ENCODE results near the gene PRCC. TPM values are rescaled to one million over a fixed set of nuclear protein-coding genes. Genes with fewer than 3 reads are reported as not detected.
A peak's percentile ranks its signal among the peaks of the same experiment; 100 is the strongest.

The PRCC gene
- total and polyA plus RNA-seq, 2 of the 8 experiments (the other 6 are each of a cell fraction or from before 2014, with no cell fraction given): 95.2 to 115 TPM

- WGBS, 2 experiments (ENCODE audit: extremely low coverage in 1 of 2, insufficient coverage in 1 of 2, insufficient read length in 1 of 2, insufficient replicate concordance in 2 of 2, low coverage in 1 of 2, low lambda C conversion rate in 2 of 2, missing lambda C conversion rate in 1 of 2): 5% methylated on average over 5 of the region's 5 CpGs; no CpG with 5 or more reads in 1 of the 2 experiments
- POLR2A ChIA-PET (ENCODE audit: partially characterized antibody): interaction anchor here (0.9 to 8.8 kb wide), 11 partner anchors 9 to 73 kb away, joined by 3 to 121 read pairs (median 10); partner anchors contain the start of genes ISG20L2, METTL25B, MRPL24 and NES
- H3K18ac ChIP-seq (ENCODE audit: extremely low read depth, low read length): peak overlapping the region; percentile 61; the same call in 1 of the 2 replicates
- H3K14ac ChIP-seq (ENCODE audit: insufficient read length): no peak overlapping the region
- peaks cover 0 to 5% of the 10 kb centered on the region in 2 experiments for H4K20me1 ChIP-seq (replicated peaks in 1 of 2; ENCODE audit: control insufficient read depth in 1 of 2, insufficient read depth in 2 of 2, low read length in 2 of 2)
- H3K4ac ChIP-seq (replicated peaks; ENCODE audit: insufficient read length, low read depth, low read length): no peak overlapping the region
- H3K36me3 ChIP-seq (ENCODE audit: control insufficient read depth in 2 of 4, insufficient read depth in 4 of 4, low read length in 3 of 4): peaks cover 0 to 3% (median 0%) of the 10 kb centered on the region in 4 experiments; a peak in 1 of 8 replicates
- H3K27ac ChIP-seq (ENCODE audit: low read depth, low read length): peak overlapping the region; percentile 96; the same call in 1 of the 2 replicates
- H2BK20ac ChIP-seq (ENCODE audit: low read length): no peak overlapping the region
- H4K91ac ChIP-seq (replicated peaks; ENCODE audit: insufficient read length, low read length): peak overlapping the region; percentile 11
- H3K9me3 ChIP-seq (ENCODE audit: insufficient read depth in 2 of 2, low read depth in 1 of 2, low read length in 1 of 2): no peaks in the 10 kb centered on the region
- DNase-seq (ENCODE audit: low read depth in 1 of 2, low spot score in 2 of 2) (no peak), FAIRE-seq (no peak)
- H3K4me1 ChIP-seq (replicated peaks in 1 of 4; ENCODE audit: control insufficient read depth in 3 of 4, insufficient read depth in 4 of 4, low read length in 3 of 4): peaks cover 32 to 49% (median 37%) of the 10 kb centered on the region in 4 experiments
- no peak overlapping the region for H3K56ac ChIP-seq (replicated peaks; ENCODE audit: insufficient read length, low read depth, low read length)
- H2BK5ac ChIP-seq (ENCODE audit: low read depth, low read length): peak overlapping the region; percentile 67; the same call in 1 of the 2 replicates
- H3K23ac ChIP-seq (ENCODE audit: insufficient read length): no peak overlapping the region
- 0 out of 2 replicates have a peak overlapping the region, but pooled peaks have one; percentile 40 for H2BK15ac ChIP-seq (ENCODE audit: low read length)
- H3K23me2 ChIP-seq (ENCODE audit: low read depth, low read length): peaks cover 12% of the 10 kb centered on the region
- CTCF ChIA-PET (ENCODE audit: partially characterized antibody): interaction anchor here (0.8 to 3.2 kb wide), 4 partner anchors 21 to 110 kb away, joined by 3 to 26 read pairs (median 6); partner anchors contain the start of gene NTRK1
- H3K27me3 ChIP-seq (replicated peaks in 1 of 4; ENCODE audit: control insufficient read depth in 3 of 4, extremely low read depth in 1 of 4, insufficient read depth in 3 of 4, low read length in 3 of 4): no peaks in the 10 kb centered on the region
- no peak overlapping the region for H2AK5ac ChIP-seq (ENCODE audit: low read depth, low read length)
- no peak overlapping the region for H4K8ac ChIP-seq (ENCODE audit: extremely low read depth, insufficient read depth, low read length)
- peak overlapping the region; percentile 1 for H4K5ac ChIP-seq (ENCODE audit: insufficient read length, low read depth, low read length)
- H3K79me1 ChIP-seq (ENCODE audit: low read depth, low read length): peaks cover 20% of the 10 kb centered on the region
- H3K4me2 ChIP-seq (ENCODE audit: insufficient read depth in 1 of 2, low read depth in 2 of 2, low read length in 2 of 2): peak overlapping the region; percentile 91 to 99
- TF ChIP-seq POLR2AphosphoS5 (IDR thresholded peaks at IDR 0.05; ENCODE audit: low read depth, low read length) (0 out of 2 replicates have a peak, but pooled peaks have one; percentile 31), CBX8 (IDR thresholded peaks at IDR 0.05; ENCODE audit: borderline replicate concordance, low read depth, low read length) (no peak), CHD2 (IDR thresholded peaks at IDR 0.05; ENCODE audit: low read length) (no peak), PHF8 (conservative IDR thresholded peaks at IDR 0.05; ENCODE audit: low read depth, low read length) (no peak)
- TF ChIP-seq, protein P1, sequence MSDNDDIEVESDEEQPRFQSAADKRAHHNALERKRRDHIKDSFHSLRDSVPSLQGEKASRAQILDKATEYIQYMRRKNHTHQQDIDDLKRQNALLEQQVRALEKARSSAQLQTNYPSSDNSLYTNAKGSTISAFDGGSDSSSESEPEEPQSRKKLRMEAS (IDR thresholded peaks at IDR 0.05): peak; percentile 34; the same call in 1 of the 2 replicates
- H2BK120ac ChIP-seq (replicated peaks; ENCODE audit: low read depth, low read length): no peak overlapping the region
- H3K79me2 ChIP-seq (ENCODE audit: control insufficient read depth in 1 of 2, insufficient read depth in 2 of 2, low read length in 2 of 2): peaks cover 30 to 64% of the 10 kb centered on the region in 2 experiments
- no peak overlapping the region for H2AFZ ChIP-seq (ENCODE audit: low read length)
- H2BK12ac ChIP-seq (ENCODE audit: low read depth, low read length): peak overlapping the region; percentile 33; the same call in 1 of the 2 replicates
- H3K9ac ChIP-seq (replicated peaks in 1 of 4; ENCODE audit: extremely low read depth in 1 of 4, low read depth in 3 of 4, low read length in 3 of 4): peak overlapping the region; percentile 74 to 96 (median 82)
- H3K4me3 ChIP-seq (ENCODE audit: extremely low read depth in 1 of 4, insufficient read depth in 2 of 4, low read depth in 3 of 4, low read length in 4 of 4): peak overlapping the region; percentile 75 to 100 (median 84)
Measured at GRCh38 chr1:156750191-156750672, 17.1 kb upstream of the PRCC start.
